ENCODE results near the gene DPH6. TPM values are rescaled to one million over a fixed set of nuclear protein-coding genes. Genes with fewer than 3 reads are reported as not detected.

The DPH6 gene
- total and polyA plus RNA-seq, 7 donors: 3.6 to 13.2 (median 9.6) TPM

- DNase-seq: no peak
- Histone ChIP-seq H3K4me3 (no peak overlapping the region), H3K36me3 (no peaks in the 10 kb centered on the region), H3K27ac (no peak overlapping the region), H3K4me1 (peaks cover 0 to under 1% (median 0%) of the 10 kb centered on the region in 4 donors), H3K27me3 (no peaks in the 10 kb centered on the region), H3K9me3 (no peaks in the 10 kb centered on the region)
- TF ChIP-seq POLR2A (IDR thresholded peaks at IDR 0.05) (no peak), POLR2AphosphoS5 (IDR thresholded peaks at IDR 0.05) (no peak), CTCF (IDR thresholded peaks at IDR 0.05) (no peak)
- intact Hi-C loops (cut with DNase I): no loop called here
- WGBS, 2 donors: 93 to 95% methylated on average over 4 of the region's 4 CpGs
Observed at GRCh38 chr15:35499723-35500122, 46.2 kb downstream of the DPH6 start.

GRCh38 chr15:35496585-35496984, 49.4 kb downstream of the DPH6 start:
- no peaks in the 10 kb centered on the region for H3K4me1 ChIP-seq
- H3K36me3 ChIP-seq: no peaks in the 10 kb centered on the region
- no peak for DNase-seq
- no peak overlapping the region for H3K27ac ChIP-seq
- no peak for TF ChIP-seq POLR2AphosphoS5 (IDR thresholded peaks at IDR 0.05)
- TF ChIP-seq CTCF (IDR thresholded peaks at IDR 0.05): no peak
- TF ChIP-seq POLR2A (IDR thresholded peaks at IDR 0.05): no peak
- no peak for TF ChIP-seq EP300 (IDR thresholded peaks at IDR 0.05)
- H3K4me3 ChIP-seq: no peak overlapping the region
- intact Hi-C loops (cut with DNase I): no loop called here
- no peaks in the 10 kb centered on the region for H3K27me3 ChIP-seq
- H3K9me3 ChIP-seq: no peaks in the 10 kb centered on the region

GRCh38 chr15:35495080-35495479, 50.9 kb downstream of the DPH6 start:
- Histone ChIP-seq H3K9me3 (no peaks in the 10 kb centered on the region), H3K36me3 (no peaks in the 10 kb centered on the region), H3K27me3 (no peaks in the 10 kb centered on the region), H3K27ac (no peak overlapping the region), H3K4me3 (no peak overlapping the region), H3K4me1 (no peaks in the 10 kb centered on the region)
- 25 to 73% methylated on average over 3 of the region's 3 CpGs for whole genome bisulfite sequencing, 2 donors
- no peak for DNase-seq
- intact Hi-C loops (cut with DNase I): no loop called here
- TF ChIP-seq POLR2AphosphoS5 (IDR thresholded peaks at IDR 0.05): no peak
- no peak for TF ChIP-seq CTCF (IDR thresholded peaks at IDR 0.05)
- TF ChIP-seq POLR2A (IDR thresholded peaks at IDR 0.05): no peak
- no peak for TF ChIP-seq EP300 (IDR thresholded peaks at IDR 0.05)

GRCh38 chr15:35491999-35492398, 54.0 kb downstream of the DPH6 start:
- Histone ChIP-seq H3K36me3 (no peaks in the 10 kb centered on the region), H3K9me3 (peaks cover 0 to 3% (median 0%) of the 10 kb centered on the region in 4 donors), H3K4me3 (no peak overlapping the region), H3K27me3 (no peaks in the 10 kb centered on the region), H3K27ac (no peak overlapping the region), H3K4me1 (no peaks in the 10 kb centered on the region)
- no peak for DNase-seq
- TF ChIP-seq POLR2AphosphoS5 (IDR thresholded peaks at IDR 0.05) (no peak), CTCF (IDR thresholded peaks at IDR 0.05) (no peak), EP300 (IDR thresholded peaks at IDR 0.05) (no peak), POLR2A (IDR thresholded peaks at IDR 0.05) (no peak)
- 20 to 72% methylated on average over 3 of the region's 3 CpGs for WGBS, 2 donors
- intact Hi-C loops (cut with DNase I): no loop called here

- intact Hi-C loops (cut with DNase I): no loop called here
- H3K4me3 ChIP-seq: no peak overlapping the region
- WGBS, 2 donors: 23 to 76% methylated on average over 3 of the region's 3 CpGs
Observed at GRCh38 chr15:35491173-35491572, 54.8 kb downstream of the DPH6 start.

More at GRCh38 chr15:35491173-35491572, 54.8 kb downstream of the DPH6 start:
- no peak overlapping the region for H3K27ac ChIP-seq
- TF ChIP-seq POLR2A (IDR thresholded peaks at IDR 0.05): no peak
- no peak for TF ChIP-seq POLR2AphosphoS5 (IDR thresholded peaks at IDR 0.05)
- DNase-seq: no peak
- H3K9me3 ChIP-seq: peaks cover 0 to 3% (median 0%) of the 10 kb centered on the region in 4 donors
- H3K36me3 ChIP-seq: no peaks in the 10 kb centered on the region
- H3K27me3 ChIP-seq: no peaks in the 10 kb centered on the region
- no peaks in the 10 kb centered on the region for H3K4me1 ChIP-seq
